A549 (cell line): Measurements from ENCODE around the gene IMPA2. TPM values are rescaled to one million over a fixed set of nuclear protein-coding genes. Genes with fewer than 3 reads are reported as not detected.
"Not testable (repeated sequence)": the region's sequence is repeated elsewhere in the genome, so short reads cannot be mapped to it uniquely, and the experiment has no call there.

Experiments
- ATAC-seq, 2 experiments: fragments of 200-7000 bp in 1 of 2; fragments of >200 bp in 1 of 2; cut with Nextera tagmentation in 1 of 2; cut with Tn5 transposase in 1 of 2; 3 replicates each; pipeline versions ENCODE4 v1.8.0 to v1.9.1; 2018 to 2020; ENCODE audit warnings: mild to moderate bottlenecking in 1 of 2, moderate library complexity in 1 of 2
- CTCF ChIA-PET: fragments of 300-600 bp; sonication (Branson Sonifier 250); formaldehyde crosslinking; extraction: SDS; loops from one replicate; lab custom pipeline; 2021; ENCODE audit warnings: antibody characterized with exemption, inconsistent platforms; lab: Yijun Ruan, JAX
- POLR2A ChIA-PET: fragments of 350-600 bp; formaldehyde crosslinking; extraction: SDS; loops from one replicate; lab custom pipeline; 2021; ENCODE audit warnings: antibody characterized with exemption, inconsistent platforms; lab: Yijun Ruan, JAX
- DNase-seq, 2 experiments: peaks; one replicate each; pipeline versions ENCODE4 v3.0.0 to v3.0.0-alpha.2; 2011 to 2016; ENCODE audit warnings: low read depth in 1 of 2, low spot score in 1 of 2
- FAIRE-seq: peaks from 2 replicates; lab custom pipeline; 2011; peaks lifted over from hg19 to GRCh38; lab: Jason Lieb, UNC
- H3K27ac ChIP-seq, 2 experiments: fragments of >200 bp; sonication (Bioruptor Twin); formaldehyde crosslinking; 3 replicates each; pipeline ENCODE4 v1.5.1; 2016 to 2017
- H3K4me1 ChIP-seq: fragments of >200 bp; sonication (Bioruptor Twin); formaldehyde crosslinking; 3 replicates; pipeline ENCODE4 v1.6.1; 2016
- H3K4me2 ChIP-seq: fragments of >200 bp; sonication (Bioruptor Twin); formaldehyde crosslinking; 3 replicates; pipeline ENCODE4 v1.6.1; 2016
- H3K4me3 ChIP-seq: fragments of >200 bp; sonication (Bioruptor Twin); formaldehyde crosslinking; 3 replicates; pipeline ENCODE4 v1.5.1; 2016
- H3K9me3 ChIP-seq: fragments of >200 bp; sonication (Bioruptor Twin); formaldehyde crosslinking; 3 replicates; pipeline ENCODE4 v1.6.1; 2016
- BHLHE40 ChIP-seq: IDR thresholded peaks from 2 replicates; pipeline ENCODE4 v1.6.1; 2012; ENCODE audit warnings: low read depth, low read length, inconsistent platforms
- CBX8 ChIP-seq: fragments of 200-600 bp; sonication (generic); IDR thresholded peaks from 2 replicates; pipeline ENCODE4 v1.6.1; 2016
- CHD2 ChIP-seq: fragments of 150-350 bp; IDR thresholded peaks from 2 replicates; pipeline ENCODE4 v1.6.1; 2014; ENCODE audit warnings: low read length; ENCODE audit not compliant: partially characterized antibody
- CHD4 ChIP-seq: fragments of 200-600 bp; sonication (generic); IDR thresholded peaks from 2 replicates; pipeline ENCODE4 v1.6.1; 2016; ENCODE audit warnings: antibody characterized with exemption, mild to moderate bottlenecking, borderline replicate concordance
- EHMT2 ChIP-seq: fragments of 200-600 bp; sonication (generic); IDR thresholded peaks from 2 replicates; pipeline ENCODE4 v1.6.1; 2016; ENCODE audit warnings: antibody characterized with exemption, low read depth, mild to moderate bottlenecking, moderate library complexity
- FOSL2 ChIP-seq, 2 experiments: fragments of 450-650 bp in 1 of 2; fragments of >200 bp in 1 of 2; sonication (Bioruptor Twin) in 1 of 2; formaldehyde crosslinking; IDR thresholded peaks; 2 replicates each; pipeline versions ENCODE4 v1.5.0 to v1.6.1; 2016 to 2020; ENCODE audit warnings: mild to moderate bottlenecking in 1 of 2, moderate library complexity in 1 of 2
- GATA3 ChIP-seq: IDR thresholded peaks from 2 replicates; pipeline ENCODE4 v1.6.1; 2012; ENCODE audit warnings: borderline replicate concordance
- HOXB5 ChIP-seq: fragments of 250-450 bp; sonication (Bioruptor Pico); IDR thresholded peaks from 2 replicates; pipeline ENCODE4 v1.5.0; 2020; ENCODE audit warnings: mild to moderate bottlenecking, moderate library complexity
- JUN ChIP-seq, 2 experiments: fragments of >200 bp; sonication (Bioruptor Twin); formaldehyde crosslinking; IDR thresholded peaks; 2 replicates in 1 of 2; 3 replicates in 1 of 2; pipeline ENCODE4 v1.6.1; 2016 to 2017
- MAZ ChIP-seq: fragments of 150-350 bp; IDR thresholded peaks from 2 replicates; pipeline ENCODE4 v1.6.1; 2014; ENCODE audit warnings: antibody characterized with exemption, low read depth, low read length, borderline replicate concordance
- NR3C1 ChIP-seq: fragments of >200 bp; sonication (Bioruptor Twin); formaldehyde crosslinking; IDR thresholded peaks from 3 replicates; pipeline ENCODE4 v1.6.1; 2017
- POLR2A ChIP-seq: IDR thresholded peaks from 2 replicates; pipeline ENCODE4 v1.6.1; 2012; ENCODE audit warnings: mild to moderate bottlenecking, low read length
- RAD21 ChIP-seq, 2 experiments: fragments of >200 bp in 1 of 2; sonication (Bioruptor Twin) in 1 of 2; formaldehyde crosslinking in 1 of 2; IDR thresholded peaks in 1 of 2; conservative IDR thresholded peaks in 1 of 2; 2 replicates in 1 of 2; 3 replicates in 1 of 2; pipeline ENCODE4 v1.6.1; 2012 to 2018; ENCODE audit warnings: inconsistent platforms in 1 of 2
- RARB ChIP-seq: fragments of 250-450 bp; sonication (Bioruptor Pico); IDR thresholded peaks from 2 replicates; pipeline ENCODE4 v1.8.0; 2021; ENCODE audit warnings: mild to moderate bottlenecking, moderate library complexity
- RFX5 ChIP-seq: fragments of 450-650 bp; IDR thresholded peaks from 2 replicates; pipeline ENCODE4 v1.7.1; 2014; ENCODE audit warnings: antibody characterized with exemption, mild to moderate bottlenecking, moderate library complexity
- SREBF2 ChIP-seq: fragments of 450-650 bp; IDR thresholded peaks from 2 replicates; pipeline ENCODE4 v1.6.1; 2014; ENCODE audit warnings: mild to moderate bottlenecking, moderate library complexity
- ZC3H11A ChIP-seq: fragments of 450-650 bp; IDR thresholded peaks from 2 replicates; pipeline ENCODE4 v1.6.1; 2014; ENCODE audit warnings: antibody characterized with exemption, mild to moderate bottlenecking
- ZSCAN20 ChIP-seq: fragments of 250-450 bp; sonication (Bioruptor Pico); IDR thresholded peaks from 2 replicates; pipeline ENCODE4 v1.8.0; 2022; ENCODE audit warnings: mild to moderate bottlenecking, moderate library complexity
- WGBS: methylation state at CpG from one replicate; pipeline ENCODE4 v1.1.6; 2017; ENCODE audit errors: missing lambda C conversion rate; 5-methylcytosine and 5-hydroxymethylcytosine counted together
- polyA plus RNA-seq, 4 experiments: library from polyadenylated mRNA; depleted of rRNA in 3 of 4; stranded (reverse); fragments of >200 nt; fragmentation: RNase III in 1 of 4; extraction: RNeasy Plus Mini Kit Qiagen cat#74134 plus additional on column Dnase treatment in 1 of 4; gene quantifications; 2 replicates in 3 of 4; 3 replicates in 1 of 4; pipeline ENCODE4 v1.2.3, GENCODE V29; 2011 to 2017
- TF ChIP-seq, protein P1 (sequence below): fragments of 250-450 bp; sonication (Bioruptor Pico); IDR thresholded peaks from 2 replicates; pipeline ENCODE4 v1.5.0; 2021; ENCODE audit warnings: mild to moderate bottlenecking, moderate library complexity, borderline replicate concordance
- TF ChIP-seq, protein P2 (sequence below): fragments of >200 bp; sonication (Bioruptor Twin); formaldehyde crosslinking; IDR thresholded peaks from 2 replicates; pipeline ENCODE4 v1.6.1; 2016
- TF ChIP-seq, protein P3 (sequence below): fragments of 450-650 bp; IDR thresholded peaks from 2 replicates; pipeline ENCODE4 v1.6.1; 2014; ENCODE audit warnings: antibody characterized with exemption
- TF ChIP-seq, protein P4 (sequence below): fragments of >200 bp; sonication (Bioruptor Twin); formaldehyde crosslinking; IDR thresholded peaks from 3 replicates; pipeline ENCODE4 v1.5.1; 2016
- TF ChIP-seq, protein P5 (sequence below): fragments of 200-600 bp; sonication (generic); IDR thresholded peaks from 2 replicates; pipeline ENCODE4 v1.6.1; 2016; ENCODE audit warnings: antibody characterized with exemption, mild to moderate bottlenecking, moderate library complexity
- TF ChIP-seq, protein P6 (sequence below): fragments of >200 bp; sonication (Bioruptor Twin); formaldehyde crosslinking; IDR thresholded peaks from 3 replicates; pipeline ENCODE4 v1.6.1; 2016

Gene IMPA2
- polyA plus RNA-seq, 2 of the 4 experiments (the other 2 are of a cell fraction): 35.1 to 65.3 TPM

DNA sequence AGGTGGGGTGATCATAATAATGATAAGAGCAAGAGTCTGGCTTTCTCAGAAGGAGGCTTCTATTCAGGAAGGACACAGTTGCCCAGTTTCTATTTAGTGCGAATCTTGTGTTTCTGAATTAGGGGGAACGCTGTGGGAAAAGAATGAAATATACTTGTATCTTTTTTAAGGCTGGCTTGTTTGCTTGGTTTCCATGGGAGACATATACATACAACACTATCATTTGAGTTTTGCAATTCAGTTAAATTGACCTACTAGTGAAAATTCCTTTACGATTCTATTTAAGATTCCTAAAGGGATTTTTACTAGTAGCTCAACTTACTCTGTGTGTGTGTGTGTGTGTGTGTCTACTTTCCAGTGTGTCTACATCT lies 87.6 kb downstream of the IMPA2 start:
- TF ChIP-seq EHMT2 (no peak), FOSL2 (IDR thresholded peaks at IDR 0.05) (no peak), FOSL2 (CRISPR knock-in tag; IDR thresholded peaks at IDR 0.05) (no peak), RFX5 (no peak), CBX8 (no peak), CHD2 (no peak), GATA3 (no peak), BHLHE40 (no peak), RAD21 (conservative IDR thresholded peaks at IDR 0.05 in 1 of 2, IDR thresholded peaks at IDR 0.05 in 1 of 2) (no peak), MAZ (no peak)
- TF ChIP-seq, protein P1, sequence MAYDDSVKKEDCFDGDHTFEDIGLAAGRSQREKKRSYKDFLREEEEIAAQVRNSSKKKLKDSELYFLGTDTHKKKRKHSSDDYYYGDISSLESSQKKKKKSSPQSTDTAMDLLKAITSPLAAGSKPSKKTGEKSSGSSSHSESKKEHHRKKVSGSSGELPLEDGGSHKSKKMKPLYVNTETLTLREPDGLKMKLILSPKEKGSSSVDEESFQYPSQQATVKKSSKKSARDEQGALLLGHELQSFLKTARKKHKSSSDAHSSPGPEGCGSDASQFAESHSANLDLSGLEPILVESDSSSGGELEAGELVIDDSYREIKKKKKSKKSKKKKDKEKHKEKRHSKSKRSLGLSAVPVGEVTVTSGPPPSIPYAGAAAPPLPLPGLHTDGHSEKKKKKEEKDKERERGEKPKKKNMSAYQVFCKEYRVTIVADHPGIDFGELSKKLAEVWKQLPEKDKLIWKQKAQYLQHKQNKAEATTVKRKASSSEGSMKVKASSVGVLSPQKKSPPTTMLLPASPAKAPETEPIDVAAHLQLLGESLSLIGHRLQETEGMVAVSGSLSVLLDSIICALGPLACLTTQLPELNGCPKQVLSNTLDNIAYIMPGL (CRISPR knock-in tag): no peak
- TF ChIP-seq, protein P2, sequence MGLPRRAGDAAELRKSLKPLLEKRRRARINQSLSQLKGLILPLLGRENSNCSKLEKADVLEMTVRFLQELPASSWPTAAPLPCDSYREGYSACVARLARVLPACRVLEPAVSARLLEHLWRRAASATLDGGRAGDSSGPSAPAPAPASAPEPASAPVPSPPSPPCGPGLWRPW: no peak
- TF ChIP-seq, protein P3, sequence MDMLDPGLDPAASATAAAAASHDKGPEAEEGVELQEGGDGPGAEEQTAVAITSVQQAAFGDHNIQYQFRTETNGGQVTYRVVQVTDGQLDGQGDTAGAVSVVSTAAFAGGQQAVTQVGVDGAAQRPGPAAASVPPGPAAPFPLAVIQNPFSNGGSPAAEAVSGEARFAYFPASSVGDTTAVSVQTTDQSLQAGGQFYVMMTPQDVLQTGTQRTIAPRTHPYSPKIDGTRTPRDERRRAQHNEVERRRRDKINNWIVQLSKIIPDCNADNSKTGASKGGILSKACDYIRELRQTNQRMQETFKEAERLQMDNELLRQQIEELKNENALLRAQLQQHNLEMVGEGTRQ: no peak
- TF ChIP-seq, protein P4, sequence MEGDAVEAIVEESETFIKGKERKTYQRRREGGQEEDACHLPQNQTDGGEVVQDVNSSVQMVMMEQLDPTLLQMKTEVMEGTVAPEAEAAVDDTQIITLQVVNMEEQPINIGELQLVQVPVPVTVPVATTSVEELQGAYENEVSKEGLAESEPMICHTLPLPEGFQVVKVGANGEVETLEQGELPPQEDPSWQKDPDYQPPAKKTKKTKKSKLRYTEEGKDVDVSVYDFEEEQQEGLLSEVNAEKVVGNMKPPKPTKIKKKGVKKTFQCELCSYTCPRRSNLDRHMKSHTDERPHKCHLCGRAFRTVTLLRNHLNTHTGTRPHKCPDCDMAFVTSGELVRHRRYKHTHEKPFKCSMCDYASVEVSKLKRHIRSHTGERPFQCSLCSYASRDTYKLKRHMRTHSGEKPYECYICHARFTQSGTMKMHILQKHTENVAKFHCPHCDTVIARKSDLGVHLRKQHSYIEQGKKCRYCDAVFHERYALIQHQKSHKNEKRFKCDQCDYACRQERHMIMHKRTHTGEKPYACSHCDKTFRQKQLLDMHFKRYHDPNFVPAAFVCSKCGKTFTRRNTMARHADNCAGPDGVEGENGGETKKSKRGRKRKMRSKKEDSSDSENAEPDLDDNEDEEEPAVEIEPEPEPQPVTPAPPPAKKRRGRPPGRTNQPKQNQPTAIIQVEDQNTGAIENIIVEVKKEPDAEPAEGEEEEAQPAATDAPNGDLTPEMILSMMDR: no peak
- TF ChIP-seq, all 56 proteins: peak for 0
- ChIA-PET CTCF (interaction anchor here (0.9 kb wide), 1 partner anchor 74 kb away, joined by 3 read pairs; no protein-coding TSS in a partner anchor), POLR2A (no interaction called here)
- no peaks in the 10 kb centered on the region for H3K4me1 ChIP-seq
- no peak overlapping the region for H3K4me3 ChIP-seq
- no peaks in the 10 kb centered on the region for H3K9me3 ChIP-seq
- ATAC-seq (no peak), FAIRE-seq (no peak), DNase-seq (no peak)
- H3K27ac ChIP-seq: no peak overlapping the region
- no peak overlapping the region for H3K4me2 ChIP-seq
- 87% methylated on average over 3 of the region's 3 CpGs for WGBS

DNA sequence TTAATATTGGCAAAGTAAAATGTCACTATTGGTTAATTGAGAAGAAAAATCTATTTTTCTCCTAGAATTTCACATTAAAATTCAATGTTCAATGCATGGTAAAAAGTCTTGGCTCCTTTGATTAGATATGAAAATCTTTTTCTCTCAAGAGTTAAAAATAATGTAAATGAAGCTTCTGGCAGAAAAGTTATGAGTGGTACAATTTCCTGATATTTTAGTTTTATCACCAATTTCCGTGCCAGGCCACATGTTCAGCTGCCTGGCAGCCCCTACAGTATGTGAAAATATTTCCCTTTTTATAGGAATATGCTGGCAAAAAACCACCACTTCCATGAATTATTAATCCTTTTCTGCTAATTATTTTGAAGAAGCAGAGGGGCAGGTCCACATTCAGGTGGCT lies 89.8 kb downstream of the IMPA2 start:
- CTCF ChIA-PET, DNase-seq, ATAC-seq, FAIRE-seq, POLR2A ChIA-PET, H3K9me3 ChIP-seq, H3K4me2 ChIP-seq, H3K4me3 ChIP-seq, H3K27ac ChIP-seq, H3K4me1 ChIP-seq: not testable (repeated sequence)
- 81% methylated on average over 1 of the region's 1 CpG for WGBS

DNA sequence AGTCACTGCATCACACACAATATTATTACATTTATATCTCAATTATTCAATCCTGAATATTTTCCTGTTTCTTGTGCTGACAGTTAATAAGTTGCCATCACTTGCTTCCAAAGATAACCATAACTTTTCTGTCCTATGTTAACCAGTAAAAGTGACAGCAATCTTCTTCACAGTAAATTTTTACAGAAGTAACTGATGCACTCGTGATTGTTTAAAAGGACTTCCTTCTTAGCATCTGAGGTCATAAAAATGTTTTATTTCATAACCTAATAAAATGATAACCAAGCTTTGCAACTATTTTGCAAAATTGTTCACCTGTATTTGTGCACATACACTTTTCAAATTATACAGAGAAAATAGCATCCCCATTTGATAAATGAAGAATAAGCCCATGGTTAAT lies 91.7 kb downstream of the IMPA2 start:
- WGBS: 71% methylated on average over 1 of the region's 1 CpG
- Histone ChIP-seq H3K4me2 (no peak overlapping the region), H3K27ac (no peak overlapping the region), H3K4me3 (no peak overlapping the region), H3K9me3 (no peaks in the 10 kb centered on the region), H3K4me1 (no peaks in the 10 kb centered on the region)
- CTCF ChIA-PET: no interaction called here
- ATAC-seq (no peak), FAIRE-seq (no peak), DNase-seq (no peak)
- TF ChIP-seq, protein P5, sequence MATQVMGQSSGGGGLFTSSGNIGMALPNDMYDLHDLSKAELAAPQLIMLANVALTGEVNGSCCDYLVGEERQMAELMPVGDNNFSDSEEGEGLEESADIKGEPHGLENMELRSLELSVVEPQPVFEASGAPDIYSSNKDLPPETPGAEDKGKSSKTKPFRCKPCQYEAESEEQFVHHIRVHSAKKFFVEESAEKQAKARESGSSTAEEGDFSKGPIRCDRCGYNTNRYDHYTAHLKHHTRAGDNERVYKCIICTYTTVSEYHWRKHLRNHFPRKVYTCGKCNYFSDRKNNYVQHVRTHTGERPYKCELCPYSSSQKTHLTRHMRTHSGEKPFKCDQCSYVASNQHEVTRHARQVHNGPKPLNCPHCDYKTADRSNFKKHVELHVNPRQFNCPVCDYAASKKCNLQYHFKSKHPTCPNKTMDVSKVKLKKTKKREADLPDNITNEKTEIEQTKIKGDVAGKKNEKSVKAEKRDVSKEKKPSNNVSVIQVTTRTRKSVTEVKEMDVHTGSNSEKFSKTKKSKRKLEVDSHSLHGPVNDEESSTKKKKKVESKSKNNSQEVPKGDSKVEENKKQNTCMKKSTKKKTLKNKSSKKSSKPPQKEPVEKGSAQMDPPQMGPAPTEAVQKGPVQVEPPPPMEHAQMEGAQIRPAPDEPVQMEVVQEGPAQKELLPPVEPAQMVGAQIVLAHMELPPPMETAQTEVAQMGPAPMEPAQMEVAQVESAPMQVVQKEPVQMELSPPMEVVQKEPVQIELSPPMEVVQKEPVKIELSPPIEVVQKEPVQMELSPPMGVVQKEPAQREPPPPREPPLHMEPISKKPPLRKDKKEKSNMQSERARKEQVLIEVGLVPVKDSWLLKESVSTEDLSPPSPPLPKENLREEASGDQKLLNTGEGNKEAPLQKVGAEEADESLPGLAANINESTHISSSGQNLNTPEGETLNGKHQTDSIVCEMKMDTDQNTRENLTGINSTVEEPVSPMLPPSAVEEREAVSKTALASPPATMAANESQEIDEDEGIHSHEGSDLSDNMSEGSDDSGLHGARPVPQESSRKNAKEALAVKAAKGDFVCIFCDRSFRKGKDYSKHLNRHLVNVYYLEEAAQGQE: no peak
- TF ChIP-seq ZSCAN20 (no peak), NR3C1 (no peak), SREBF2 (no peak), CHD4 (no peak), RAD21 (conservative IDR thresholded peaks at IDR 0.05 in 1 of 2, IDR thresholded peaks at IDR 0.05 in 1 of 2) (no peak), JUN (IDR thresholded peaks at IDR 0.05) (no peak), POLR2A (no peak), ZC3H11A (no peak), RARB (CRISPR knock-in tag) (no peak), EHMT2 (no peak), HOXB5 (no peak)
- TF ChIP-seq, protein P6, sequence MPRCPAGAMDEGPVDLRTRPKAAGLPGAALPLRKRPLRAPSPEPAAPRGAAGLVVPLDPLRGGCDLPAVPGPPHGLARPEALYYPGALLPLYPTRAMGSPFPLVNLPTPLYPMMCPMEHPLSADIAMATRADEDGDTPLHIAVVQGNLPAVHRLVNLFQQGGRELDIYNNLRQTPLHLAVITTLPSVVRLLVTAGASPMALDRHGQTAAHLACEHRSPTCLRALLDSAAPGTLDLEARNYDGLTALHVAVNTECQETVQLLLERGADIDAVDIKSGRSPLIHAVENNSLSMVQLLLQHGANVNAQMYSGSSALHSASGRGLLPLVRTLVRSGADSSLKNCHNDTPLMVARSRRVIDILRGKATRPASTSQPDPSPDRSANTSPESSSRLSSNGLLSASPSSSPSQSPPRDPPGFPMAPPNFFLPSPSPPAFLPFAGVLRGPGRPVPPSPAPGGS: no peak
- POLR2A ChIA-PET: no interaction called here
